H9 (cell line): ENCODE results near the gene ADAM17. TPM values are rescaled to one million over a fixed set of nuclear protein-coding genes. Genes with fewer than 3 reads are reported as not detected.

ENCODE experiments used
- DNase-seq: peaks from one replicate; pipeline ENCODE4 v3.0.0-alpha.2; 2017
- H2AFZ ChIP-seq: one replicate; pipeline ENCODE4 v1.6.1; 2013; ENCODE audit warnings: mild to moderate bottlenecking, low read length, control low read depth, moderate library complexity
- H2AK5ac ChIP-seq: 2 replicates; pipeline ENCODE4 v1.6.1; 2013; ENCODE audit warnings: low read length, control low read depth, mixed read lengths; ENCODE audit not compliant: insufficient read length
- H2BK120ac ChIP-seq: one replicate; pipeline ENCODE4 v1.6.1; 2013; ENCODE audit warnings: low read depth, mild to moderate bottlenecking, low read length, control low read depth, inconsistent platforms; ENCODE audit not compliant: poor library complexity, severe bottlenecking
- H2BK12ac ChIP-seq: 2 replicates; pipeline ENCODE4 v1.6.1; 2013; ENCODE audit warnings: low read length, control low read depth, mixed read lengths, low read depth; ENCODE audit not compliant: insufficient read length
- H2BK15ac ChIP-seq: 2 replicates; pipeline ENCODE4 v1.6.1; 2013; ENCODE audit warnings: low read depth, low read length, control low read depth
- H2BK20ac ChIP-seq: one replicate; pipeline ENCODE4 v1.6.1; 2013; ENCODE audit warnings: low read depth, mild to moderate bottlenecking, low read length, control low read depth, inconsistent platforms; ENCODE audit not compliant: poor library complexity, severe bottlenecking
- H2BK5ac ChIP-seq: 2 replicates; pipeline ENCODE4 v1.6.1; 2013; ENCODE audit warnings: low read length, control low read depth, mixed read lengths; ENCODE audit not compliant: insufficient read length
- H3K14ac ChIP-seq: 2 replicates; pipeline ENCODE4 v1.6.1; 2013; ENCODE audit warnings: low read length, control low read depth; ENCODE audit not compliant: insufficient read depth
- H3K18ac ChIP-seq: 2 replicates; pipeline ENCODE4 v1.6.1; 2013; ENCODE audit warnings: low read depth, mild to moderate bottlenecking, mixed read lengths, low read length, control low read depth; ENCODE audit not compliant: insufficient read length
- H3K23ac ChIP-seq: 2 replicates; pipeline ENCODE4 v1.6.1; 2013; ENCODE audit warnings: low read length, control low read depth, mixed read lengths, low read depth; ENCODE audit not compliant: insufficient read length
- H3K23me2 ChIP-seq: 2 replicates; pipeline ENCODE4 v1.6.1; 2013; ENCODE audit warnings: low read depth, mild to moderate bottlenecking, mixed read lengths, low read length, control low read depth; ENCODE audit not compliant: insufficient read length, poor library complexity, severe bottlenecking
- H3K27ac ChIP-seq: 2 replicates; pipeline ENCODE4 v1.5.1; 2013; ENCODE audit warnings: low read length, control low read depth, mixed read lengths, low read depth; ENCODE audit not compliant: insufficient read length
- H3K27me3 ChIP-seq: 2 replicates; pipeline ENCODE4 v1.6.1; 2013; ENCODE audit warnings: low read length, control low read depth, inconsistent platforms; ENCODE audit not compliant: insufficient read depth
- H3K4ac ChIP-seq: 2 replicates; pipeline ENCODE4 v1.6.1; 2013; ENCODE audit warnings: low read depth, mild to moderate bottlenecking, control low read depth, inconsistent platforms, low read length, moderate library complexity
- H3K4me1 ChIP-seq: 2 replicates; pipeline ENCODE4 v1.6.1; 2013; ENCODE audit warnings: low read length, control low read depth, inconsistent platforms; ENCODE audit not compliant: insufficient read depth
- H3K4me2 ChIP-seq: 2 replicates; pipeline ENCODE4 v1.6.1; 2013; ENCODE audit warnings: low read length, control low read depth, mixed read lengths; ENCODE audit not compliant: insufficient read length, insufficient read depth
- H3K56ac ChIP-seq: 2 replicates; pipeline ENCODE4 v1.6.1; 2013; ENCODE audit warnings: low read depth, mild to moderate bottlenecking, mixed read lengths, low read length, control low read depth; ENCODE audit not compliant: insufficient read length
- H3K79me1 ChIP-seq: 2 replicates; pipeline ENCODE4 v1.6.1; 2013; ENCODE audit warnings: low read depth, mild to moderate bottlenecking, moderate library complexity, low read length, control low read depth, inconsistent platforms; ENCODE audit not compliant: insufficient read depth, poor library complexity, severe bottlenecking
- H3K79me2 ChIP-seq: 2 replicates; pipeline ENCODE4 v1.6.1; 2013; ENCODE audit warnings: low read length, control low read depth, inconsistent platforms; ENCODE audit not compliant: insufficient read depth
- H3K9ac ChIP-seq: 2 replicates; pipeline ENCODE4 v1.6.1; 2013; ENCODE audit warnings: low read length, control low read depth, mixed read lengths; ENCODE audit not compliant: insufficient read length; ENCODE audit errors: extremely low read depth
- H3K9me3 ChIP-seq: one replicate; pipeline ENCODE4 v1.6.1; 2013; ENCODE audit warnings: low read depth, low read length, inconsistent platforms; ENCODE audit not compliant: control insufficient read depth
- H3T11ph ChIP-seq: one replicate; pipeline ENCODE4 v1.6.1; 2013; ENCODE audit warnings: mild to moderate bottlenecking, low read length, control low read depth, inconsistent platforms
- H4K20me1 ChIP-seq: one replicate; pipeline ENCODE4 v1.6.1; 2013; ENCODE audit not compliant: control insufficient read depth, insufficient read length, insufficient read depth
- H4K5ac ChIP-seq: 2 replicates; pipeline ENCODE4 v1.6.1; 2013; ENCODE audit warnings: low read depth, mild to moderate bottlenecking, mixed read lengths, low read length, control low read depth; ENCODE audit not compliant: insufficient read length
- H4K8ac ChIP-seq: replicated peaks from 2 replicates; pipeline ENCODE4 v1.6.1; 2013; ENCODE audit warnings: low read length, control low read depth, mixed read lengths, low read depth; ENCODE audit not compliant: insufficient read length
- H4K91ac ChIP-seq: 2 replicates; pipeline ENCODE4 v1.6.1; 2013; ENCODE audit warnings: low read depth, mild to moderate bottlenecking, moderate library complexity, mixed read lengths, low read length, control low read depth; ENCODE audit not compliant: insufficient read length
- H3K27ac Mint-ChIP-seq, 3 experiments: 2 replicates in 2 of 3; 3 replicates in 1 of 3; pipeline ENCODE4 v1.8.0; 2020 to 2021; ENCODE audit warnings: mixed read lengths in 3 of 3, mild to moderate bottlenecking in 1 of 3, moderate library complexity in 1 of 3
- H3K27me3 Mint-ChIP-seq: 2 replicates; pipeline ENCODE4 v1.8.0; 2021; ENCODE audit warnings: low read depth, mild to moderate bottlenecking, moderate library complexity, mixed read lengths
- H3K36me3 Mint-ChIP-seq, 3 experiments: 2 replicates in 2 of 3; 3 replicates in 1 of 3; pipeline ENCODE4 v1.8.0; 2020 to 2021; ENCODE audit warnings: low read depth in 3 of 3, mixed read lengths in 3 of 3; ENCODE audit not compliant: insufficient read depth in 1 of 3
- H3K4me1 Mint-ChIP-seq, 2 experiments: 2 replicates each; pipeline ENCODE4 v1.8.0; 2020; ENCODE audit warnings: mixed read lengths in 2 of 2
- H3K4me3 Mint-ChIP-seq, 2 experiments: 2 replicates in 1 of 2; 3 replicates in 1 of 2; pipeline ENCODE4 v1.8.0; 2020 to 2021; ENCODE audit warnings: mild to moderate bottlenecking in 2 of 2, mixed read lengths in 2 of 2, moderate library complexity in 1 of 2
- H3K9me3 Mint-ChIP-seq, 2 experiments: 2 replicates in 1 of 2; 3 replicates in 1 of 2; pipeline ENCODE4 v1.8.0; 2020; ENCODE audit warnings: mild to moderate bottlenecking in 2 of 2, mixed read lengths in 2 of 2, moderate library complexity in 1 of 2
- CTCF ChIP-seq: fragments of 200-600 bp; sonication (generic); conservative IDR thresholded peaks from 3 replicates; pipeline ENCODE4 v1.8.0; 2021; ENCODE audit warnings: antibody characterized with exemption, mild to moderate bottlenecking
- WGBS: extraction: QIAGEN DNeasy Blood & Tissue Kit; methylation state at CpG from one replicate; pipeline ENCODE4 v1.1.7; 2013; ENCODE audit warnings: missing lambda C conversion rate, low lambda C conversion rate, mixed read lengths; ENCODE audit not compliant: insufficient read length; ENCODE audit errors: extremely low coverage; 5-methylcytosine and 5-hydroxymethylcytosine counted together
- total RNA-seq: library from RNA; stranded (reverse); gene quantifications from 2 replicates; pipeline ENCODE4 v1.2.1, GENCODE V29; 2021

The ADAM17 gene
- total RNA-seq, 1 experiment from 2014 or later, result 26.3 TPM

GRCh38 chr2:9466147-9466683, 89.4 kb downstream of the ADAM17 start:
- no peak for TF ChIP-seq CTCF
- Histone ChIP-seq H2BK120ac (no peak overlapping the region), H4K8ac (no peak overlapping the region), H3K4ac (no peak overlapping the region), H3K56ac (no peak overlapping the region), H4K5ac (no peak overlapping the region), H3K4me2 (no peak overlapping the region), H2AK5ac (no peak overlapping the region), H3K23ac (no peak overlapping the region), H3K18ac (no peak overlapping the region), H2BK12ac (no peak overlapping the region), H3K79me2 (no peaks in the 10 kb centered on the region), H2BK5ac (no peak overlapping the region), H2BK20ac (no peak overlapping the region), H2AFZ (no peak overlapping the region), H4K91ac (no peak overlapping the region), H4K20me1 (no peaks in the 10 kb centered on the region), H3T11ph (no peak overlapping the region), H3K27me3 (no peaks in the 10 kb centered on the region), H3K27ac (no peak overlapping the region), H3K14ac (no peak overlapping the region), H2BK15ac (no peak overlapping the region), H3K9me3 (no peaks in the 10 kb centered on the region), H3K23me2 (no peaks in the 10 kb centered on the region), H3K4me1 (no peaks in the 10 kb centered on the region), H3K79me1 (no peaks in the 10 kb centered on the region), H3K9ac (no peak overlapping the region)
- Mint-ChIP-seq H3K36me3 (peaks cover 10 to 47% (median 40%) of the 10 kb centered on the region in 3 experiments; a peak in 6 of 7 replicates), H3K4me1 (peaks cover 0 to 4% of the 10 kb centered on the region in 2 experiments; a peak in 1 of 4 replicates), H3K9me3 (no peaks in the 10 kb centered on the region), H3K27me3 (no peaks in the 10 kb centered on the region), H3K4me3 (no peak overlapping the region), H3K27ac (no peak overlapping the region)
- DNase-seq, result no peak
- WGBS, result no CpG with 5 or more reads among the region's 46 CpGs
